HEK293 (cell line): ENCODE data around the gene RBCK1.

Source experiments
- TCF7L2 ChIP-seq: IDR thresholded peaks from 2 replicates; pipeline ENCODE4 v1.6.1; 2011; ENCODE audit warnings: low read depth, mild to moderate bottlenecking, inconsistent platforms, low read length, moderate library complexity, borderline replicate concordance
- ZNF157 ChIP-seq: fragments of 450-650 bp; formaldehyde crosslinking; IDR thresholded peaks from 2 replicates; pipeline ENCODE4 v1.5.1; 2016; ENCODE audit warnings: missing biosample characterization, missing genetic modification characterization
- TF ChIP-seq, protein P1 (sequence below): sonication (generic); formaldehyde crosslinking; IDR thresholded peaks from 2 replicates; pipeline ENCODE4 v1.8.1; 2022; ENCODE audit warnings: mild to moderate bottlenecking, moderate library complexity, missing genetic modification reagents
- TF ChIP-seq, protein P2 (sequence below): fragments of 450-650 bp; IDR thresholded peaks from 2 replicates; pipeline ENCODE4 v1.5.1; 2018; ENCODE audit warnings: missing biosample characterization, mild to moderate bottlenecking, missing genetic modification characterization
- TF ChIP-seq, protein P3 (sequence below): fragments of 450-650 bp; formaldehyde crosslinking; IDR thresholded peaks from 2 replicates; pipeline ENCODE4 v1.5.1; 2016; ENCODE audit warnings: missing biosample characterization, missing genetic modification characterization
- TF ChIP-seq, protein P4 (sequence below): fragments of 450-650 bp; formaldehyde crosslinking; IDR thresholded peaks from 2 replicates; pipeline ENCODE4 v1.5.1; 2016; ENCODE audit warnings: missing biosample characterization, missing genetic modification characterization
- TF ChIP-seq, protein P5 (sequence below): fragments of 450-650 bp; formaldehyde crosslinking; IDR thresholded peaks from 2 replicates; pipeline ENCODE4 v1.5.1; 2016; ENCODE audit warnings: missing biosample characterization, missing genetic modification characterization

DNA sequence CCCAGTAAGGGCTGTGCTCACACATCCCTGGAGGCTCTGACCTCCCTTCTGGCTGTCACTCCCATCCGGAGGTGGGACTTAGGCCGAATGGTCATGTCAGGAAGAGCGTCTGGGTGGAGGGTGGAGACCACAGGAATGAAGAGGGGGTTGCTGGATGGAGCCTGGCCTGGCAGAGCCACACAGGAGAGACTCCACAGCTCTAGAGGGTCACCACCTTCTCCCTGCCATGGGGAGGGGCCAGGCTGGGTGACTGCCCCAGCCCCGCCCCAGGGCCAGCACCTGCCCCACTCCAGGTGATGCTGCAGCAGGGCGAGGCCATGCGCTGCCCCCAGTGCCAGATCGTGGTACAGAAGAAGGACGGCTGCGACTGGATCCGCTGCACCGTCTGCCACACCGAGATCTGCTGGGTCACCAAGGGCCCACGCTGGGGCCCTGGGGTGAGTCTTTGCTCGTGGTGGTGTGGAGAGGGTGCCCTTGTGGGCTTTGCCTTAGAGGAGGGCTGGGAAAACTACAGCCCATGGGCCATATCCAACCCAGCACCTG lies 20.6 kb downstream of the RBCK1 start:
- TF ChIP-seq, protein P1, sequence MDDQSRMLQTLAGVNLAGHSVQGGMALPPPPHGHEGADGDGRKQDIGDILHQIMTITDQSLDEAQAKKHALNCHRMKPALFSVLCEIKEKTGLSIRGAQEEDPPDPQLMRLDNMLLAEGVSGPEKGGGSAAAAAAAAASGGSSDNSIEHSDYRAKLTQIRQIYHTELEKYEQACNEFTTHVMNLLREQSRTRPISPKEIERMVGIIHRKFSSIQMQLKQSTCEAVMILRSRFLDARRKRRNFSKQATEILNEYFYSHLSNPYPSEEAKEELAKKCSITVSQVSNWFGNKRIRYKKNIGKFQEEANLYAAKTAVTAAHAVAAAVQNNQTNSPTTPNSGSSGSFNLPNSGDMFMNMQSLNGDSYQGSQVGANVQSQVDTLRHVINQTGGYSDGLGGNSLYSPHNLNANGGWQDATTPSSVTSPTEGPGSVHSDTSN (CRISPR knock-in tag), result no peak
- TF ChIP-seq TCF7L2 (no peak), ZNF157 (tag by site-specific recombination) (no peak)
- TF ChIP-seq, protein P2, sequence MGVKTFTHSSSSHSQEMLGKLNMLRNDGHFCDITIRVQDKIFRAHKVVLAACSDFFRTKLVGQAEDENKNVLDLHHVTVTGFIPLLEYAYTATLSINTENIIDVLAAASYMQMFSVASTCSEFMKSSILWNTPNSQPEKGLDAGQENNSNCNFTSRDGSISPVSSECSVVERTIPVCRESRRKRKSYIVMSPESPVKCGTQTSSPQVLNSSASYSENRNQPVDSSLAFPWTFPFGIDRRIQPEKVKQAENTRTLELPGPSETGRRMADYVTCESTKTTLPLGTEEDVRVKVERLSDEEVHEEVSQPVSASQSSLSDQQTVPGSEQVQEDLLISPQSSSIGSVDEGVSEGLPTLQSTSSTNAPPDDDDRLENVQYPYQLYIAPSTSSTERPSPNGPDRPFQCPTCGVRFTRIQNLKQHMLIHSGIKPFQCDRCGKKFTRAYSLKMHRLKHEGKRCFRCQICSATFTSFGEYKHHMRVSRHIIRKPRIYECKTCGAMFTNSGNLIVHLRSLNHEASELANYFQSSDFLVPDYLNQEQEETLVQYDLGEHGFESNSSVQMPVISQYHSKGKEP (tag by site-specific recombination), result no peak
- TF ChIP-seq, protein P3, sequence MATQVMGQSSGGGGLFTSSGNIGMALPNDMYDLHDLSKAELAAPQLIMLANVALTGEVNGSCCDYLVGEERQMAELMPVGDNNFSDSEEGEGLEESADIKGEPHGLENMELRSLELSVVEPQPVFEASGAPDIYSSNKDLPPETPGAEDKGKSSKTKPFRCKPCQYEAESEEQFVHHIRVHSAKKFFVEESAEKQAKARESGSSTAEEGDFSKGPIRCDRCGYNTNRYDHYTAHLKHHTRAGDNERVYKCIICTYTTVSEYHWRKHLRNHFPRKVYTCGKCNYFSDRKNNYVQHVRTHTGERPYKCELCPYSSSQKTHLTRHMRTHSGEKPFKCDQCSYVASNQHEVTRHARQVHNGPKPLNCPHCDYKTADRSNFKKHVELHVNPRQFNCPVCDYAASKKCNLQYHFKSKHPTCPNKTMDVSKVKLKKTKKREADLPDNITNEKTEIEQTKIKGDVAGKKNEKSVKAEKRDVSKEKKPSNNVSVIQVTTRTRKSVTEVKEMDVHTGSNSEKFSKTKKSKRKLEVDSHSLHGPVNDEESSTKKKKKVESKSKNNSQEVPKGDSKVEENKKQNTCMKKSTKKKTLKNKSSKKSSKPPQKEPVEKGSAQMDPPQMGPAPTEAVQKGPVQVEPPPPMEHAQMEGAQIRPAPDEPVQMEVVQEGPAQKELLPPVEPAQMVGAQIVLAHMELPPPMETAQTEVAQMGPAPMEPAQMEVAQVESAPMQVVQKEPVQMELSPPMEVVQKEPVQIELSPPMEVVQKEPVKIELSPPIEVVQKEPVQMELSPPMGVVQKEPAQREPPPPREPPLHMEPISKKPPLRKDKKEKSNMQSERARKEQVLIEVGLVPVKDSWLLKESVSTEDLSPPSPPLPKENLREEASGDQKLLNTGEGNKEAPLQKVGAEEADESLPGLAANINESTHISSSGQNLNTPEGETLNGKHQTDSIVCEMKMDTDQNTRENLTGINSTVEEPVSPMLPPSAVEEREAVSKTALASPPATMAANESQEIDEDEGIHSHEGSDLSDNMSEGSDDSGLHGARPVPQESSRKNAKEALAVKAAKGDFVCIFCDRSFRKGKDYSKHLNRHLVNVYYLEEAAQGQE (tag by site-specific recombination), result no peak
- TF ChIP-seq, protein P4, sequence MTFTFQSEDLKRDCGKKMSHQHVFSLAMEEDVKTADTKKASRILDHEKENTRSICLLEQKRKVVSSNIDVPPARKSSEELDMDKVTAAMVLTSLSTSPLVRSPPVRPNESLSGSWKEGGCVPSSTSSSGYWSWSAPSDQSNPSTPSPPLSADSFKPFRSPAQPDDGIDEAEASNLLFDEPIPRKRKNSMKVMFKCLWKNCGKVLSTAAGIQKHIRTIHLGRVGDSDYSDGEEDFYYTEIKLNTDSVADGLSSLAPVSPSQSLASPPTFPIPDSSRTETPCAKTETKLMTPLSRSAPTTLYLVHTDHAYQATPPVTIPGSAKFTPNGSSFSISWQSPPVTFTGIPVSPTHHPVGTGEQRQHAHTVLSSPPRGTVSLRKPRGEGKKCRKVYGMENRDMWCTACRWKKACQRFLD (tag by site-specific recombination), result no peak
- TF ChIP-seq, protein P5, sequence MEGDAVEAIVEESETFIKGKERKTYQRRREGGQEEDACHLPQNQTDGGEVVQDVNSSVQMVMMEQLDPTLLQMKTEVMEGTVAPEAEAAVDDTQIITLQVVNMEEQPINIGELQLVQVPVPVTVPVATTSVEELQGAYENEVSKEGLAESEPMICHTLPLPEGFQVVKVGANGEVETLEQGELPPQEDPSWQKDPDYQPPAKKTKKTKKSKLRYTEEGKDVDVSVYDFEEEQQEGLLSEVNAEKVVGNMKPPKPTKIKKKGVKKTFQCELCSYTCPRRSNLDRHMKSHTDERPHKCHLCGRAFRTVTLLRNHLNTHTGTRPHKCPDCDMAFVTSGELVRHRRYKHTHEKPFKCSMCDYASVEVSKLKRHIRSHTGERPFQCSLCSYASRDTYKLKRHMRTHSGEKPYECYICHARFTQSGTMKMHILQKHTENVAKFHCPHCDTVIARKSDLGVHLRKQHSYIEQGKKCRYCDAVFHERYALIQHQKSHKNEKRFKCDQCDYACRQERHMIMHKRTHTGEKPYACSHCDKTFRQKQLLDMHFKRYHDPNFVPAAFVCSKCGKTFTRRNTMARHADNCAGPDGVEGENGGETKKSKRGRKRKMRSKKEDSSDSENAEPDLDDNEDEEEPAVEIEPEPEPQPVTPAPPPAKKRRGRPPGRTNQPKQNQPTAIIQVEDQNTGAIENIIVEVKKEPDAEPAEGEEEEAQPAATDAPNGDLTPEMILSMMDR (tag by site-specific recombination), result no peak
